ENCODE results near the gene F3. TPM values are rescaled to one million over a fixed set of nuclear protein-coding genes. Genes with fewer than 3 reads are reported as not detected.

Gene F3
- total RNA-seq, 1 donor = 5.8 TPM

- H3K27me3 ChIP-seq (ENCODE audit: insufficient read depth, low read length) = peaks cover 14% of the 10 kb centered on the region
- peaks cover 35% of the 10 kb centered on the region for H3K4me1 ChIP-seq (ENCODE audit: insufficient read depth, low read length)
- H3K9me3 ChIP-seq (ENCODE audit: low read depth, low read length) = no peaks in the 10 kb centered on the region
- no peaks in the 10 kb centered on the region for H3K79me2 ChIP-seq (ENCODE audit: insufficient read depth, low read length)
- peak overlapping the region; percentile 4 for H3K4me2 ChIP-seq (ENCODE audit: insufficient read depth, low read length)
- TF ChIP-seq, protein P1, sequence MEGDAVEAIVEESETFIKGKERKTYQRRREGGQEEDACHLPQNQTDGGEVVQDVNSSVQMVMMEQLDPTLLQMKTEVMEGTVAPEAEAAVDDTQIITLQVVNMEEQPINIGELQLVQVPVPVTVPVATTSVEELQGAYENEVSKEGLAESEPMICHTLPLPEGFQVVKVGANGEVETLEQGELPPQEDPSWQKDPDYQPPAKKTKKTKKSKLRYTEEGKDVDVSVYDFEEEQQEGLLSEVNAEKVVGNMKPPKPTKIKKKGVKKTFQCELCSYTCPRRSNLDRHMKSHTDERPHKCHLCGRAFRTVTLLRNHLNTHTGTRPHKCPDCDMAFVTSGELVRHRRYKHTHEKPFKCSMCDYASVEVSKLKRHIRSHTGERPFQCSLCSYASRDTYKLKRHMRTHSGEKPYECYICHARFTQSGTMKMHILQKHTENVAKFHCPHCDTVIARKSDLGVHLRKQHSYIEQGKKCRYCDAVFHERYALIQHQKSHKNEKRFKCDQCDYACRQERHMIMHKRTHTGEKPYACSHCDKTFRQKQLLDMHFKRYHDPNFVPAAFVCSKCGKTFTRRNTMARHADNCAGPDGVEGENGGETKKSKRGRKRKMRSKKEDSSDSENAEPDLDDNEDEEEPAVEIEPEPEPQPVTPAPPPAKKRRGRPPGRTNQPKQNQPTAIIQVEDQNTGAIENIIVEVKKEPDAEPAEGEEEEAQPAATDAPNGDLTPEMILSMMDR (IDR thresholded peaks at IDR 0.05; ENCODE audit: extremely low read depth, low read depth, low read length) = peak; percentile 25
- H3K27ac ChIP-seq (ENCODE audit: low read depth, low read length) = peak overlapping the region; percentile 66
- no peak overlapping the region for H2AFZ ChIP-seq (ENCODE audit: low read length)
- no peaks in the 10 kb centered on the region for H3K36me3 ChIP-seq (ENCODE audit: insufficient read depth, low read length)
- DNase-seq (ENCODE audit: insufficient read length, low spot score, missing footprints) = peak; percentile 88
- H4K20me1 ChIP-seq (ENCODE audit: insufficient read depth, low read length) = no peaks in the 10 kb centered on the region
- no peak overlapping the region for H3K4me3 ChIP-seq (ENCODE audit: insufficient read depth, low read length)
Observed at GRCh38 chr1:94544706-94545490, 3.3 kb upstream of the F3 start.

- Histone ChIP-seq H3K4me1 (ENCODE audit: insufficient read depth, low read length) (peaks cover 35% of the 10 kb centered on the region), H3K9me3 (ENCODE audit: low read depth, low read length) (no peaks in the 10 kb centered on the region), H3K27ac (ENCODE audit: low read depth, low read length) (peak overlapping the region; percentile 66), H4K20me1 (ENCODE audit: insufficient read depth, low read length) (no peaks in the 10 kb centered on the region), H3K79me2 (ENCODE audit: insufficient read depth, low read length) (no peaks in the 10 kb centered on the region), H3K4me2 (ENCODE audit: insufficient read depth, low read length) (peak overlapping the region; percentile 4), H3K27me3 (ENCODE audit: insufficient read depth, low read length) (peaks cover 11% of the 10 kb centered on the region), H2AFZ (ENCODE audit: low read length) (no peak overlapping the region), H3K4me3 (ENCODE audit: insufficient read depth, low read length) (no peak overlapping the region), H3K36me3 (ENCODE audit: insufficient read depth, low read length) (no peaks in the 10 kb centered on the region)
- TF ChIP-seq, protein P1 (IDR thresholded peaks at IDR 0.05; ENCODE audit: extremely low read depth, low read depth, low read length) = no peak
- peak; percentile 66 for DNase-seq (ENCODE audit: insufficient read length, low spot score, missing footprints)
Observed at GRCh38 chr1:94543893-94544635, 2.5 kb upstream of the F3 start.

- TF ChIP-seq, protein P1 (IDR thresholded peaks at IDR 0.05; ENCODE audit: extremely low read depth, low read depth, low read length) = no peak
- H3K36me3 ChIP-seq (ENCODE audit: insufficient read depth, low read length) = no peaks in the 10 kb centered on the region
- peak overlapping the region; percentile 87 for H3K4me2 ChIP-seq (ENCODE audit: insufficient read depth, low read length)
- H3K9me3 ChIP-seq (ENCODE audit: low read depth, low read length) = no peaks in the 10 kb centered on the region
- H3K4me1 ChIP-seq (ENCODE audit: insufficient read depth, low read length) = peaks cover 35% of the 10 kb centered on the region
- peaks cover 8% of the 10 kb centered on the region for H3K27me3 ChIP-seq (ENCODE audit: insufficient read depth, low read length)
- H3K4me3 ChIP-seq (ENCODE audit: insufficient read depth, low read length) = no peak overlapping the region
- peak; percentile 68 for DNase-seq (ENCODE audit: insufficient read length, low spot score, missing footprints)
- no peaks in the 10 kb centered on the region for H3K79me2 ChIP-seq (ENCODE audit: insufficient read depth, low read length)
- peaks cover 4% of the 10 kb centered on the region for H4K20me1 ChIP-seq (ENCODE audit: insufficient read depth, low read length)
- H2AFZ ChIP-seq (ENCODE audit: low read length) = no peak overlapping the region
- peak overlapping the region; percentile 55 for H3K27ac ChIP-seq (ENCODE audit: low read depth, low read length)
Observed at GRCh38 chr1:94543001-94543400, 1.4 kb upstream of the F3 start.
